ENCODE data around the gene LINGO3. TPM values are rescaled to one million over a fixed set of nuclear protein-coding genes. Genes with fewer than 3 reads are reported as not detected.

LINGO3 gene
- total and polyA plus RNA-seq, 10 of the 15 experiments (the other 5 are each of a cell fraction or from before 2014, with no cell fraction given), result 0.09 to 2.0 (median 0.40) TPM; not detected in 5

DNA sequence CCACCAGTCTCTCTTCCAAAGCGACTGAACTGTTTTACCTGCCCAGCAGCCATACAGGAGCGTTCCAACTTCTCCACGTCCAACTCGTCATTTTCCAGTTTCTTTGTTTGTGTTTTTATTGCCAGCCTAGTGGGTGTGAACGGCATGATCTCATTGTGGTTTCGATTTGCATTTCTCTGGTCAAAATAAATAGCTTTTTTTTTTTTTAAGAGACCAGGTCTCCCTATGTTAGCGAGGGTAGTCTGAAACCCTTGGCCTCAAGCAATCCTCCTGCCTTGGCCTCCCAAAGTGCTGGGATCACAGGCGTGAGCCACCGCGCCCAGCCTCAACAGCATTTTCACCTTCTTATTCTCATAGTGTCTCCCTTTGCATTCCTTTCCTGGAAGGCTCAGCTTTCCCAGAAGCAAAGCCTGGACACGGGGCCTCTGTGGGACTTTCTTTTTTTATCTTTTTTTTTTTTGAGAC, 47.6 kb downstream of the LINGO3 start:
- H3K4me3 ChIP-seq, result no peak overlapping the region
- ChIA-PET CTCF (interaction anchor here (0.9 to 6.7 kb wide), 6 partner anchors 14 to 105 kb away, joined by 4 to 130 read pairs (median 12); partner anchors contain the start of gene PLEKHJ1), POLR2A (interaction anchor here (0.5 to 4.7 kb wide), 8 partner anchors 11 to 174 kb away, joined by 3 to 54 read pairs (median 4); partner anchors contain the start of genes PLEKHJ1 and TIMM13), RAD21 (ENCODE audit: unreplicated experiment) (interaction anchor here (0.8 to 5.4 kb wide), 7 partner anchors 11 to 108 kb away, joined by 3 to 72 read pairs (median 3); partner anchors contain the start of gene SF3A2), SMC1A (ENCODE audit: uncharacterized antibody, unreplicated experiment) (interaction anchor here (0.7 to 5.4 kb wide), 7 partner anchors 21 to 352 kb away, joined by 3 to 46 read pairs (median 3); partner anchors contain the start of gene PLEKHJ1)
- H3K27ac ChIP-seq (ENCODE audit: control insufficient read depth, insufficient read depth), result no peak overlapping the region
- H3K4me1 ChIP-seq (ENCODE audit: control insufficient read depth, insufficient read depth, low read length), result peaks cover 19% of the 10 kb centered on the region
- no peak overlapping the region for H2AFZ ChIP-seq (ENCODE audit: control insufficient read depth, low read depth, low read length)
- DNase-seq (ENCODE audit: low read depth, low spot score), result no peak
- no peaks in the 10 kb centered on the region for H3K79me2 ChIP-seq (ENCODE audit: control insufficient read depth, insufficient read depth, low read length)
- H3K36me3 ChIP-seq (ENCODE audit: control insufficient read depth in 2 of 2, insufficient read depth in 2 of 2, low read length in 1 of 2), result no peaks in the 10 kb centered on the region
- intact Hi-C loops (cut with micrococcal nuclease; ENCODE audit: unreplicated experiment), result loop anchor here (10.0 kb wide), 1 partner anchor 166 kb away; the partner anchor contains the start of genes IZUMO4 and MOB3A
- 26% methylated on average over 11 of the region's 11 CpGs for WGBS (ENCODE audit: insufficient coverage, insufficient replicate concordance, low lambda C conversion rate, missing lambda C conversion rate)
- BruUV-seq (replicated peaks), result no TSS peak
- no peak for FAIRE-seq
- no peaks in the 10 kb centered on the region; a peak in 1 of 4 replicates for H3K27me3 ChIP-seq (replicated peaks in 1 of 2; ENCODE audit: control insufficient read depth in 2 of 2, insufficient read depth in 2 of 2, low read length in 1 of 2)
- H3K9me3 ChIP-seq (replicated peaks; ENCODE audit: control insufficient read depth, insufficient read depth, low read length), result no peaks in the 10 kb centered on the region
- no peaks in the 10 kb centered on the region for H4K20me1 ChIP-seq (ENCODE audit: control insufficient read depth, insufficient read depth)
- in situ Hi-C loops (cut with MboI), result no loop called here
- peak; percentile 64 for ATAC-seq
- peak overlapping the region; percentile 38; the same call in 1 of the 2 replicates for H3K4me2 ChIP-seq (ENCODE audit: control insufficient read depth, insufficient read depth)
- no peak overlapping the region for H3K9ac ChIP-seq (ENCODE audit: control insufficient read depth, insufficient read depth, low read length)
- peak; percentile 88 for TF ChIP-seq ZNF384 (IDR thresholded peaks at IDR 0.05; ENCODE audit: borderline replicate concordance, low read depth, low read length)
- TF ChIP-seq CBFB (IDR thresholded peaks at IDR 0.05; ENCODE audit: low read depth), result peak; percentile 63; the same call in 1 of the 2 replicates
- TF ChIP-seq IKZF1 (conservative IDR thresholded peaks at IDR 0.05), result peak; percentile 74
- TF ChIP-seq ZBED1 (IDR thresholded peaks at IDR 0.05; ENCODE audit: borderline replicate concordance), result no peak
- TF ChIP-seq RAD21 (IDR thresholded peaks at IDR 0.05; ENCODE audit: insufficient read depth, low read depth, low read length), result no peak
- peak in 1 of 2 experiments; percentile 47; a peak in 2 of 4 replicates for TF ChIP-seq EP300 (IDR thresholded peaks at IDR 0.05; ENCODE audit: borderline replicate concordance in 1 of 2, control insufficient read depth in 1 of 2, low read depth in 2 of 2, low read length in 2 of 2)
- TF ChIP-seq CREM (IDR thresholded peaks at IDR 0.05; ENCODE audit: low read depth), result peak; percentile 50; the same call in 1 of the 2 replicates
- no peak for TF ChIP-seq ETV6 (conservative IDR thresholded peaks at IDR 0.05 in 1 of 2, IDR thresholded peaks at IDR 0.05 in 1 of 2; ENCODE audit: borderline replicate concordance in 1 of 2, low read depth in 1 of 2)
- no peak for TF ChIP-seq TARDBP (IDR thresholded peaks at IDR 0.05; ENCODE audit: borderline replicate concordance)
- TF ChIP-seq, protein P1, sequence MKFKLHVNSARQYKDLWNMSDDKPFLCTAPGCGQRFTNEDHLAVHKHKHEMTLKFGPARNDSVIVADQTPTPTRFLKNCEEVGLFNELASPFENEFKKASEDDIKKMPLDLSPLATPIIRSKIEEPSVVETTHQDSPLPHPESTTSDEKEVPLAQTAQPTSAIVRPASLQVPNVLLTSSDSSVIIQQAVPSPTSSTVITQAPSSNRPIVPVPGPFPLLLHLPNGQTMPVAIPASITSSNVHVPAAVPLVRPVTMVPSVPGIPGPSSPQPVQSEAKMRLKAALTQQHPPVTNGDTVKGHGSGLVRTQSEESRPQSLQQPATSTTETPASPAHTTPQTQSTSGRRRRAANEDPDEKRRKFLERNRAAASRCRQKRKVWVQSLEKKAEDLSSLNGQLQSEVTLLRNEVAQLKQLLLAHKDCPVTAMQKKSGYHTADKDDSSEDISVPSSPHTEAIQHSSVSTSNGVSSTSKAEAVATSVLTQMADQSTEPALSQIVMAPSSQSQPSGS (IDR thresholded peaks at IDR 0.05; ENCODE audit: low read length), result peak; percentile 85
- no peak for TF ChIP-seq SREBF2 (IDR thresholded peaks at IDR 0.05; ENCODE audit: low read length)
- TF ChIP-seq, protein P2, sequence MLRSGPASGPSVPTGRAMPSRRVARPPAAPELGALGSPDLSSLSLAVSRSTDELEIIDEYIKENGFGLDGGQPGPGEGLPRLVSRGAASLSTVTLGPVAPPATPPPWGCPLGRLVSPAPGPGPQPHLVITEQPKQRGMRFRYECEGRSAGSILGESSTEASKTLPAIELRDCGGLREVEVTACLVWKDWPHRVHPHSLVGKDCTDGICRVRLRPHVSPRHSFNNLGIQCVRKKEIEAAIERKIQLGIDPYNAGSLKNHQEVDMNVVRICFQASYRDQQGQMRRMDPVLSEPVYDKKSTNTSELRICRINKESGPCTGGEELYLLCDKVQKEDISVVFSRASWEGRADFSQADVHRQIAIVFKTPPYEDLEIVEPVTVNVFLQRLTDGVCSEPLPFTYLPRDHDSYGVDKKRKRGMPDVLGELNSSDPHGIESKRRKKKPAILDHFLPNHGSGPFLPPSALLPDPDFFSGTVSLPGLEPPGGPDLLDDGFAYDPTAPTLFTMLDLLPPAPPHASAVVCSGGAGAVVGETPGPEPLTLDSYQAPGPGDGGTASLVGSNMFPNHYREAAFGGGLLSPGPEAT (IDR thresholded peaks at IDR 0.05; ENCODE audit: low read depth), result peak; percentile 69
- TF ChIP-seq, protein P3, sequence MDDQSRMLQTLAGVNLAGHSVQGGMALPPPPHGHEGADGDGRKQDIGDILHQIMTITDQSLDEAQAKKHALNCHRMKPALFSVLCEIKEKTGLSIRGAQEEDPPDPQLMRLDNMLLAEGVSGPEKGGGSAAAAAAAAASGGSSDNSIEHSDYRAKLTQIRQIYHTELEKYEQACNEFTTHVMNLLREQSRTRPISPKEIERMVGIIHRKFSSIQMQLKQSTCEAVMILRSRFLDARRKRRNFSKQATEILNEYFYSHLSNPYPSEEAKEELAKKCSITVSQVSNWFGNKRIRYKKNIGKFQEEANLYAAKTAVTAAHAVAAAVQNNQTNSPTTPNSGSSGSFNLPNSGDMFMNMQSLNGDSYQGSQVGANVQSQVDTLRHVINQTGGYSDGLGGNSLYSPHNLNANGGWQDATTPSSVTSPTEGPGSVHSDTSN (IDR thresholded peaks at IDR 0.05; ENCODE audit: insufficient replicate concordance, low read depth, low read length), result no peak
- peak; percentile 59 for TF ChIP-seq EED (IDR thresholded peaks at IDR 0.05; ENCODE audit: low read depth)

Measured in GM12878 (cell line).